ENCODE measurements around the gene RHOG. TPM values are rescaled to one million over a fixed set of nuclear protein-coding genes. Genes with fewer than 3 reads are reported as not detected.

Gene RHOG
- total RNA-seq, 1 donor from 2014 or later = 25.0 TPM

GRCh38 chr11:3833449-3833848 is 7.3 kb downstream of the RHOG start:
- no peak for DNase-seq (ENCODE audit: low spot score, unreplicated experiment)
- no peak overlapping the region for H3K4me3 Mint-ChIP-seq (ENCODE audit: low read depth)
- TF ChIP-seq CTCF (IDR thresholded peaks at IDR 0.05; ENCODE audit: unreplicated experiment) = no peak
- no peaks in the 10 kb centered on the region for H3K9me3 Mint-ChIP-seq (ENCODE audit: low read depth)
- peaks cover 5% of the 10 kb centered on the region for H3K36me3 Mint-ChIP-seq (ENCODE audit: insufficient read depth)
- peaks cover 3% of the 10 kb centered on the region for H3K4me1 Mint-ChIP-seq (ENCODE audit: low read depth)
- no peaks in the 10 kb centered on the region for H3K27me3 Mint-ChIP-seq
- H3K27ac Mint-ChIP-seq = no peak overlapping the region

- H3K4me1 Mint-ChIP-seq (ENCODE audit: low read depth) = peaks cover 3% of the 10 kb centered on the region
- no peak for TF ChIP-seq CTCF (IDR thresholded peaks at IDR 0.05; ENCODE audit: unreplicated experiment)
These were observed 7.9 kb downstream of the RHOG start for GRCh38 chr11:3832816-3833215.

GRCh38 chr11:3831378-3832239 is 9.2 kb downstream of the RHOG start:
- no peak for DNase-seq (ENCODE audit: low spot score, unreplicated experiment)
- peaks cover 8% of the 10 kb centered on the region for H3K36me3 Mint-ChIP-seq (ENCODE audit: insufficient read depth)
- TF ChIP-seq CTCF (IDR thresholded peaks at IDR 0.05; ENCODE audit: unreplicated experiment) = no peak
- peaks cover 3% of the 10 kb centered on the region for H3K4me1 Mint-ChIP-seq (ENCODE audit: low read depth)
- H3K4me3 Mint-ChIP-seq (ENCODE audit: low read depth) = no peak overlapping the region
- H3K27me3 Mint-ChIP-seq = no peaks in the 10 kb centered on the region
- H3K9me3 Mint-ChIP-seq (ENCODE audit: low read depth) = no peaks in the 10 kb centered on the region
- no peak overlapping the region for H3K27ac Mint-ChIP-seq

More at GRCh38 chr11:3832816-3833215, 7.9 kb downstream of the RHOG start:
- Mint-ChIP-seq H3K27ac (no peak overlapping the region), H3K4me3 (ENCODE audit: low read depth) (no peak overlapping the region), H3K36me3 (ENCODE audit: insufficient read depth) (peaks cover 5% of the 10 kb centered on the region), H3K27me3 (no peaks in the 10 kb centered on the region), H3K9me3 (ENCODE audit: low read depth) (no peaks in the 10 kb centered on the region)
- no peak for DNase-seq (ENCODE audit: low spot score, unreplicated experiment)

GRCh38 chr11:3830730-3831129 is 10.0 kb downstream of the RHOG start:
- Mint-ChIP-seq H3K4me1 (ENCODE audit: low read depth) (peaks cover 3% of the 10 kb centered on the region), H3K27me3 (no peaks in the 10 kb centered on the region), H3K27ac (peak overlapping the region; percentile 84), H3K4me3 (ENCODE audit: low read depth) (no peak overlapping the region), H3K36me3 (ENCODE audit: insufficient read depth) (peaks cover 10% of the 10 kb centered on the region), H3K9me3 (ENCODE audit: low read depth) (no peaks in the 10 kb centered on the region)
- DNase-seq (ENCODE audit: low spot score, unreplicated experiment) = no peak
- TF ChIP-seq CTCF (IDR thresholded peaks at IDR 0.05; ENCODE audit: unreplicated experiment) = no peak

- peaks cover 2% of the 10 kb centered on the region for H3K4me1 Mint-ChIP-seq (ENCODE audit: low read depth)
- H3K4me3 Mint-ChIP-seq (ENCODE audit: low read depth) = no peak overlapping the region
- no peak overlapping the region for H3K27ac Mint-ChIP-seq
- H3K36me3 Mint-ChIP-seq (ENCODE audit: insufficient read depth) = peaks cover 10% of the 10 kb centered on the region
- no peaks in the 10 kb centered on the region for H3K9me3 Mint-ChIP-seq (ENCODE audit: low read depth)
- DNase-seq (ENCODE audit: low spot score, unreplicated experiment) = no peak
- no peak for TF ChIP-seq CTCF (IDR thresholded peaks at IDR 0.05; ENCODE audit: unreplicated experiment)
- H3K27me3 Mint-ChIP-seq = no peaks in the 10 kb centered on the region
These were observed 10.7 kb downstream of the RHOG start for GRCh38 chr11:3830088-3830487.
